HL-60/S4 (cell line): ENCODE measurements around the gene RAI1.

ENCODE experiments used
- in situ Hi-C: fragments of 300-500 bp; cut with MboI; formaldehyde crosslinking; loops from 2 replicates; pipeline ENCODE4 v1.14.3; 2022; ENCODE audit warnings: low sequenced_read_pairs

Gene RAI1

GRCh38 chr17:17727111-17727659 is 45.9 kb downstream of the RAI1 start:
- in situ Hi-C loops = no loop called here

- in situ Hi-C loops = no loop called here
These were observed 46.9 kb downstream of the RAI1 start for GRCh38 chr17:17728146-17728545.

- in situ Hi-C loops = no loop called here
These were observed 47.4 kb downstream of the RAI1 start for GRCh38 chr17:17728550-17729251.

GRCh38 chr17:17729620-17730249 is 48.5 kb downstream of the RAI1 start:
- in situ Hi-C loops = no loop called here

GRCh38 chr17:17730250-17730935 is 49.1 kb downstream of the RAI1 start:
- in situ Hi-C loops = no loop called here

GRCh38 chr17:17732444-17732843 is 51.2 kb downstream of the RAI1 start:
- in situ Hi-C loops = no loop called here

GRCh38 chr17:17732892-17733670 is 51.8 kb downstream of the RAI1 start:
- in situ Hi-C loops = no loop called here

- in situ Hi-C loops = no loop called here
These were observed 55.2 kb downstream of the RAI1 start for GRCh38 chr17:17736205-17737183.

- in situ Hi-C loops = no loop called here
These were observed 57.0 kb downstream of the RAI1 start for GRCh38 chr17:17737961-17738894.

- in situ Hi-C loops = no loop called here
These were observed 57.6 kb downstream of the RAI1 start for GRCh38 chr17:17738901-17739300.

- in situ Hi-C loops = no loop called here
These were observed 58.3 kb downstream of the RAI1 start for GRCh38 chr17:17739388-17740066.

GRCh38 chr17:17740615-17741348 is 59.5 kb downstream of the RAI1 start:
- in situ Hi-C loops = no loop called here

- in situ Hi-C loops = no loop called here
These were observed 60.2 kb downstream of the RAI1 start for GRCh38 chr17:17741349-17742023.

GRCh38 chr17:17742133-17742621 is 60.9 kb downstream of the RAI1 start:
- in situ Hi-C loops = no loop called here

- in situ Hi-C loops = no loop called here
These were observed 61.6 kb downstream of the RAI1 start for GRCh38 chr17:17742688-17743390.
